Naive B cell (primary cell): Measurements from ENCODE around the gene SNRPA1. TPM values are rescaled to one million over a fixed set of nuclear protein-coding genes. Genes with fewer than 3 reads are reported as not detected.

Experiments
- ATAC-seq, 2 donors: fragments of 150-1000 bp; cut with Tn5 transposase; 2 replicates each; pipeline ENCODE4 v1.10.0; 2021; ENCODE audit warnings: low read depth in 2 of 2, mild to moderate bottlenecking in 2 of 2, moderate library complexity in 2 of 2
- DNase-seq: peaks from one replicate; pipeline ENCODE4 v3.0.0; 2022
- H3K27ac Mint-ChIP-seq, 6 donors: one replicate each; pipeline ENCODE4 v1.8.0; 2020 to 2022; ENCODE audit warnings: mild to moderate bottlenecking in 6 of 6, mixed read lengths in 6 of 6, moderate library complexity in 5 of 6, inconsistent platforms in 2 of 6
- H3K27me3 Mint-ChIP-seq, 3 donors: one replicate each; pipeline ENCODE4 v1.8.0; 2021 to 2022; ENCODE audit warnings: mixed read lengths in 3 of 3, mild to moderate bottlenecking in 1 of 3
- H3K36me3 Mint-ChIP-seq, 2 donors: one replicate each; pipeline ENCODE4 v1.8.0; 2020 to 2022; ENCODE audit warnings: mixed read lengths in 2 of 2, inconsistent platforms in 1 of 2, mild to moderate bottlenecking in 1 of 2
- H3K4me1 Mint-ChIP-seq, 3 donors: one replicate each; pipeline ENCODE4 v1.8.0; 2020 to 2022; ENCODE audit warnings: mixed read lengths in 3 of 3, inconsistent platforms in 1 of 3, mild to moderate bottlenecking in 1 of 3, moderate library complexity in 1 of 3
- H3K4me3 Mint-ChIP-seq, 8 donors: one replicate each; pipeline ENCODE4 v1.8.0; 2020 to 2022; ENCODE audit warnings: mild to moderate bottlenecking in 8 of 8, mixed read lengths in 8 of 8, moderate library complexity in 8 of 8, inconsistent platforms in 2 of 8
- H3K9me3 Mint-ChIP-seq, 7 donors: one replicate each; pipeline ENCODE4 v1.8.0; 2020 to 2022; ENCODE audit warnings: mixed read lengths in 7 of 7, mild to moderate bottlenecking in 5 of 7, inconsistent platforms in 2 of 7, moderate library complexity in 1 of 7
- polyA plus RNA-seq, 6 donors: library from polyadenylated mRNA; unstranded; fragments of 300-500 nt; fragmentation: Illumina TruSeq; gene quantifications; one replicate each; pipeline ENCODE4 v1.2.3, GENCODE V29; 2021; ENCODE audit warnings: low read depth in 6 of 6

Gene SNRPA1
- polyA plus RNA-seq, 6 donors from 2014 or later, result 60.4 to 74.7 (median 66.6) TPM

DNA sequence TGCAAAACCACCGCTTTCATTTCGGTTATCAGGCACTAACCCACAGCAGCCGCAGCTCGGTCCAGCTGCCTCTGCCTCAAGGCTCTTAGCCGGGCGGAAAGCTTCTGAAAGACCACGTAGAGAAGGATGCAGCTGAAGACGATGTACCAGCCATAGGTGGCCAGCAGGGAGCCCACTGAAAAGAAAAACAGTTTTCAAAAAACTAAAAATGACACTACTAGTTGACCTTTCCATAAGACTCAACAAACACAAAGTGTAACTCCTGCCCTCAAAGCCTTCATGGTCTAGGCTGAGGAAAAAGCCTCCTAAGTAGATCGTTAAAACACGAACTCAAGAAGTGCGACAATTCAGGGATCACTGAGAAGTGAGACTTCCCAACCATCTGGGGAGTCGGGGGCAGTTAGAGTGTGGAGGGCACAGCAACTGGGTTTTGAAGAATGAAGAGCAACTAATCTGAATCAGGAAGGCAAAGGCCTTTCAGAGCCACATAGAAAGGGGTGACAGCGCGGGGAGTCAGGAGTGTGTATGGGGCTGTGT, 18.5 kb downstream of the SNRPA1 start:
- ATAC-seq (no peak), DNase-seq (no peak)
- Mint-ChIP-seq H3K4me1 (peaks cover 11 to 20% (median 12%) of the 10 kb centered on the region in 3 donors), H3K4me3 (peak overlapping the region; percentile 84 to 100 (median 92)), H3K36me3 (peaks cover 24 to 27% of the 10 kb centered on the region in 2 donors), H3K9me3 (no peaks in the 10 kb centered on the region), H3K27me3 (no peaks in the 10 kb centered on the region), H3K27ac (peak overlapping the region; percentile 86 to 97 (median 92))

DNA sequence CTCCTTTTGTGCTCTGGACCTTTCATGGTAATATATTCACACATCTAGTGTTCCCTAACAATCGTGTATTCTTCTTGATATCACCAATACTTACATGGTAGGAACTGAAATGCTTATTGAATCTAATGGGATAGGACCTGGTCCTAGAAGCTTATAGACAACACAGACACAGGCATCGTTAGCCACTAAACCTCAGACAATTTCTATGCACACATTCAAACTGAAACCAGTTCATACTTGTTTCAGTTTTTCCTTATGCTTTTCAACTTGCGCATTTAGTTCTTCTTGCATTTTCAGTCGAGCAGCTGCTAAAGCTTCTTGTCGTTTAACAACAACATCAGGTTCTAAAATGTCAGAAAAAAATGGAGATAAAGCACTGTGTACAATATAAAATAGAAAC, 20.0 kb downstream of the SNRPA1 start:
- Mint-ChIP-seq H3K36me3 (peaks cover 29 to 33% of the 10 kb centered on the region in 2 donors), H3K4me1 (peaks cover 11 to 20% (median 12%) of the 10 kb centered on the region in 3 donors), H3K27ac (no peak overlapping the region), H3K4me3 (peak overlapping the region in 3 of 8 donors; percentile 16 to 75 (median 69)), H3K9me3 (no peaks in the 10 kb centered on the region), H3K27me3 (no peaks in the 10 kb centered on the region)
- no peak for ATAC-seq
- no peak for DNase-seq

DNA sequence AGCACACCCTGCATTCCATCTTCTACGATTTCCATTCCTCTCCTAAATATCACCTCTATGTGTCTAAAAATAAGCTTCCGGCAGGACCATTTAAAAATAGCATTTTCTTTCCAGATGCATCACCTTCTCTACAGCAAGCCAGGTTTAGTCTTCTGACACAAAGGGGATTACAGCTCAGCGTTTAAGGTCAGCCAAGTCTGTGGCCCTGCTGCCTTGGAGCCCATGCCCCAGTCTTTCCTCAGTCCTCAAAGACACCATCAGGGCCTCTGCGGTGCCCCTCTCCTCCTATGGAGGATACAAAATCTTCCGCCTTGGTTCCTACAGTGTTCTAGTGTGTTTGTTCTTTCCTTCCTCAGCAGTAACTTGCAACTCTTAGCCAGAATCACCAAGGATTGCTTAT, 21.5 kb downstream of the SNRPA1 start:
- Mint-ChIP-seq H3K4me3 (peak overlapping the region in 2 of 8 donors; percentile 18 to 21), H3K4me1 (peaks cover 11 to 20% (median 12%) of the 10 kb centered on the region in 3 donors), H3K27me3 (no peaks in the 10 kb centered on the region), H3K9me3 (no peaks in the 10 kb centered on the region), H3K27ac (peak overlapping the region in 1 of 6 donors; percentile 55), H3K36me3 (peaks cover 36 to 38% of the 10 kb centered on the region in 2 donors)
- DNase-seq, result no peak
- ATAC-seq, result no peak

DNA sequence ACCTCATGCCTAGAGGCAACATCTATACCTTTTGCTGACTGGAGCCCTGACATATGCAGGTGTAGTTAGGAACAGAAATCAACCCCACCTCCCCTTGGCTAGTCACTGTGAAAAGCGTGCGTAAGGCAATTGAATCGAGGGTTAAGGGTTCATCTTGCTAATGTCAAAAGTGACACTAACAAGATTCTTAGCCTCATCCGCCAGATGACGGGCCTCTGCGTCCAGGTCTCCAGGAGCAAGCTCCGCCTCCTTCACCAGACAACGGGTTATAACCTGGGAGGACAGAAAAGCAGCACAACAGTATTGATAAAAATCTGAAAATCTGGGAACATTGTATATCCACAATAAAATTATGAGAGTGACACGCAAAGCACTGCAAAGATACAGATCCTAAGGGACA, 22.5 kb downstream of the SNRPA1 start:
- Mint-ChIP-seq H3K27ac (peak overlapping the region in 1 of 6 donors; percentile 73), H3K9me3 (no peaks in the 10 kb centered on the region), H3K4me1 (peaks cover 11 to 12% (median 12%) of the 10 kb centered on the region in 3 donors), H3K27me3 (no peaks in the 10 kb centered on the region), H3K4me3 (no peak overlapping the region), H3K36me3 (peaks cover 36 to 38% of the 10 kb centered on the region in 2 donors)
- DNase-seq (no peak), ATAC-seq (no peak)

DNA sequence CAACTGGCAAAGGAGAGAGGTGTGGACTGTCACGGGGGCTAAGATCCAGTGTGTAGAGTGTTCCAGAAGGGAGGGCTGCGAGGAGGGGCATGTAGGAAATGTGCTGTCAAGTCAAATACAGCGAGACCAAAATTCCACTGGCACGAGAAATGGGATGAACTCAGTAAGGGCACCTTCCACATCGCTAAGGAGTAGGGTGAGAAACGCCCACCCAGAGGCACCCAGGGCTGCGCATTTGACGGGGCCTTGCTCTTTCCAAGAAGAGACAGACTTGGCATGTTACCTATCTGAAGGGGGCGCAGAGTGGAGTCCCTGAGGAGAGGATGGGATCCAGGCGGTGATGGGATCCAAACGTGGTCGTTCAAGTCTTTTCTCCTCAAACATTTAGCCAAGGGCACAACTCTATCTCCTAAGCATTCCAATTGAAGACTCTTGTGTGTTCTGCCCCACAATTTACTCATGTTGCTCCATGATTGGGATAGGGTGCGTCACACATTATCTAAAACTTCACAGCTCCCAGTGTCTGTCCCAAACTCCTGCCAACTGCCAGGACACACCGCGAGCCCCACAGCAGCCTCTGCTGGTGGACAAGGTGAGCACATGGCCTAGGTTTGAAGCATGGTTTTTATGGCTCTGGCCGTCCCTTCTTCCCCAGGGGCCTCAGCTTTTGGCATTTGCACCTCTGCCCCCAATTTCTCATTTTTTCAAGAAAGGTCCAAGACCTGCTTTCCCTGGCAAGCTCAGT, 25.4 kb downstream of the SNRPA1 start:
- peaks cover 31 to 33% of the 10 kb centered on the region in 2 donors for H3K36me3 Mint-ChIP-seq

DNA sequence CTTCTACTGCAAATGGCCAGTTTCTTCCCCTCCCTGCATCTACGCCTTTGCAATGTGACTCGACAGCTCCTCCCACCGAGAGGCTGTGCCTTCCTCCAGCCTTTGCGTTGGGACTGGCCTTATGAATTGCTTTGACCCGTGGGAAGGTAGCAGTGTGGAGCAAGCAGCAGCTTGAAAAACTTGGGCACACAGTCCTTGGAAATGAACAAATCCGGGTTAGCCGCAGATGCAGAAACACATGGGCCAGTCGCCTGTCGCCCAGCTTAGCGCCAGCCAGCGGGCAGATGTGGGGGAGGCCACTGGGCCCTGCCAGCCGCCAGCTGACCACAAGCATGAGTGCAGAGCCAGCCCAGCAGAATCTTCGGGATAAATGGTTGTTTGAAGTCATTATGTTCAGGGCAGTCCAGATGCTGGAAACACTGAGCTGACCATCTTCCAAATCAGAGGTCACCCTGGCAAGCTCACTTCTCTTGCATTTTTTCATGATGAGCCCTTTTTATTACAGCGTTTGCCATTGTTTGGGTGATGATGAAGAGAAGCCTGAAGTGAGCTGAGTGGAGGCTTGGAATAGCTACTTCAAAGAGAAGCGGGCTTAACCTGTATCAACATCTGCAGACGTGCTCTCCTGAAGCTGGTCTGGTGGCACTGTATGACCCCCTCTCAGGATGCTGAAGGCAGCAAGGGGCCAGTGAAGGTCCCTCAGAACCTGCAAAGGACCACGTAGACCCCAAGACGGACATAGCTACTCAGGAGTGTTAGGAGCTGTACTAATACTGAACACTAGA, 27.5 kb downstream of the SNRPA1 start:
- Mint-ChIP-seq H3K4me3 (no peak overlapping the region), H3K27me3 (peaks cover 0 to 6% (median 0%) of the 10 kb centered on the region in 3 donors), H3K9me3 (no peaks in the 10 kb centered on the region), H3K36me3 (peaks cover 12 to 17% of the 10 kb centered on the region in 2 donors), H3K27ac (no peak overlapping the region), H3K4me1 (no peaks in the 10 kb centered on the region)
- ATAC-seq (no peak), DNase-seq (no peak)

More for the DNA sequence above, 25.4 kb downstream of the SNRPA1 start:
- no peak for ATAC-seq
- Mint-ChIP-seq H3K4me1 (peaks cover 0 to 6% (median 0%) of the 10 kb centered on the region in 3 donors), H3K27ac (peak overlapping the region in 2 of 6 donors; percentile 3 to 16), H3K27me3 (no peaks in the 10 kb centered on the region), H3K9me3 (no peaks in the 10 kb centered on the region), H3K4me3 (peak overlapping the region in 2 of 8 donors; percentile 5 to 26)
- no peak for DNase-seq

DNA sequence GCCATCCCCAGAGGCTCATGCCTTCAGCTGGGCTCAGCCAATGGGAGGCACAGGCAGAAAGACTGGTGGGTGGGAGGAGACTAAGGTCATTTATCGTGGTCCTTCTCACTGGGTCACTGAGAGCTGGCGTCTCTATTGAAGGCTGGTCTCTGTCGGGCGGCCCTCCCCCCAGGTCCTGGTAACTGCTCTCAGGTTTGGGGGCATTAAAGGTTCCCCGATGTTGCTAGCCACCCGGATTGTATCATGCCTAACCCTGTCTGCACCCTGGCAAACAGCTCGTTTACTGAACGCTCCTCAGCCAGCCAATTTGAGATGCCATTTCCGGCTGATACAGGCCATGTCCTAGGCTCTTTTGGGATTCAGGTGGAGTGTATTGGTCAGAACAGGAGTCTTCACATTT, 28.3 kb downstream of the SNRPA1 start:
- no peak overlapping the region for H3K27ac Mint-ChIP-seq
- DNase-seq (no peak), ATAC-seq (no peak)
- H3K9me3 Mint-ChIP-seq, result no peaks in the 10 kb centered on the region
- H3K36me3 Mint-ChIP-seq, result peaks cover 10 to 17% of the 10 kb centered on the region in 2 donors
- peaks cover 0 to 12% (median 0%) of the 10 kb centered on the region in 3 donors for H3K27me3 Mint-ChIP-seq
- H3K4me1 Mint-ChIP-seq, result no peaks in the 10 kb centered on the region
- no peak overlapping the region for H3K4me3 Mint-ChIP-seq

DNA sequence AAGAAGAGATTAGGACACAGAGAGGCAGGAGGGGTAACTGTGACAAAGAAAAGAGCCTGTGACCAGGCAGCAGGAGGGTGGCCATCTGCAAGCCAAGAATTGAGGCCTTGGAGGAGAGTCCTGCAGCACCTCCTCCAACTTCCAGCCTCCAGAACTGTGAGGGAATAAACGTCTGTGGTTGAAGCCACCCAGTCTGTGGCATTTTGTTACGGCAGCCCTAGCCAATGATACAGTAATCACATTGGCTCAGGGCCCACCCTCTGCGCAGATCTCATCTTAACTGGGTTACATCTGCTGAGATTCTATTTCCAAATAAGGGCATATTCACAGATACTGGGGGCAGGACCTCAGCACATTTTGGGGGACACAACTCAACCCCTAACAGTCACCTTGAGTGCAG, 29.0 kb downstream of the SNRPA1 start:
- Mint-ChIP-seq H3K9me3 (no peaks in the 10 kb centered on the region), H3K36me3 (peaks cover 4 to 11% of the 10 kb centered on the region in 2 donors), H3K4me1 (no peaks in the 10 kb centered on the region), H3K27me3 (peaks cover 0 to 12% (median 0%) of the 10 kb centered on the region in 3 donors), H3K4me3 (no peak overlapping the region), H3K27ac (peak overlapping the region in 3 of 6 donors; percentile 24 to 81 (median 30))
- ATAC-seq (no peak), DNase-seq (no peak)

DNA sequence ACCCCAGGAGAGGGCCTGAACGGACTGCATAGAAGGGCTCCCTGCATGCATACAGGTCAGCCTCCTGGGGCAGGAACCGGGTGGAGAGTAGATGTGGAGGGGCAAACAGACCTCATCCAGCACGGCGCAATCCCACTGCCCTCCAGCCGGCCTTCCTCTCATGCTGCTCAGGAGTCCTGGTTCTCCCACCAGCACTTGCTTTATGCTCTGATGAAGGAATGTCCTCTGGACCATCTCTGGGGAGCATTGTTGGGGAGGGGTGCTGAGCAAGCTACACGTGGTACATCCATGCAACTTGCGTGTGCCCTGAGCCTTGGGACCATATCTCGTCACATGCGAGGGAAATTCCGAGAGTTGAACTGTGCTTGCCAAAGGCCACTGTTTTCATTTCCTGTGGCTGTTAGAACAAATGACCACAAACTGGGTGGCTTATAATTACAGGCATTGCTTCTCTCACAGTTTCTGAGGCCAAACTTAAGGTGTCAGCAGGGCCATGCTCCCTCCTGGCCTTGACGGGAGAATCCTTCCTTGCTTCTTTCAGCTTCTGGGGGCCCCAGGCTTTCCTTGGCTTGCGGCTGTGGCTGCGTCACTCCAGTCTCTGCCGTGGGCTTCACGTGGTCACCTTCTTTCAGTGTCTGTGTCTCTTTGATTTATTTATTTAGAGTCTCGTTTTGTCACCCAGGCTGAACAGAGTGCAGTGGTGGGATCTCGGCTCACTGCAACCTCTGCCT, 30.0 kb downstream of the SNRPA1 start:
- no peaks in the 10 kb centered on the region for H3K9me3 Mint-ChIP-seq
- H3K27ac Mint-ChIP-seq, result no peak overlapping the region
- H3K36me3 Mint-ChIP-seq, result peaks cover 3 to 9% of the 10 kb centered on the region in 2 donors
- no peaks in the 10 kb centered on the region for H3K4me1 Mint-ChIP-seq
- H3K4me3 Mint-ChIP-seq, result no peak overlapping the region
- peaks cover 0 to 18% (median 4%) of the 10 kb centered on the region in 3 donors for H3K27me3 Mint-ChIP-seq
- no peak for ATAC-seq
- DNase-seq, result no peak

DNA sequence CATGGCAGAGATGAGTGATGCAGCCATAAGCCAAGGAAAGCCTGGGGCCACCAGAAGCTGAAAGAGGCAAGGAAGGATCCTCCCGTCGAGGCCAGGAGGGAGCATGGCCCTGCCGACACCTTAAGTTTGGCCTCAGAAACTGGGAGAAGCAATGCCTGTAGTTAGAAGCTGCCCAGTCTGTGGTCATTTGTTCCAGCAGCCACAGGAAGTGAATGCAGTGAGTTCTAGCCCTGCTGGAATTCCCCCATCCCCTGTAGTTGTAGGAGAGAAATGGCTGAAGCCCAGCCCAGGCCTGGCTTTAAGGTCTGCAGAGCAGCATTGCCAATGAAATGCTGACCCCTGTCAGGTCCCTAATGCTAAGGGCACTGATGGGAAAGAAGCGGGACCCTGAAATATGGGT, 31.0 kb downstream of the SNRPA1 start:
- Mint-ChIP-seq H3K4me1 (no peaks in the 10 kb centered on the region), H3K27ac (no peak overlapping the region), H3K27me3 (peaks cover 0 to 27% (median 7%) of the 10 kb centered on the region in 3 donors), H3K36me3 (peaks cover 0 to 2% of the 10 kb centered on the region in 2 donors), H3K9me3 (no peaks in the 10 kb centered on the region), H3K4me3 (no peak overlapping the region)
- DNase-seq (no peak), ATAC-seq (no peak)

DNA sequence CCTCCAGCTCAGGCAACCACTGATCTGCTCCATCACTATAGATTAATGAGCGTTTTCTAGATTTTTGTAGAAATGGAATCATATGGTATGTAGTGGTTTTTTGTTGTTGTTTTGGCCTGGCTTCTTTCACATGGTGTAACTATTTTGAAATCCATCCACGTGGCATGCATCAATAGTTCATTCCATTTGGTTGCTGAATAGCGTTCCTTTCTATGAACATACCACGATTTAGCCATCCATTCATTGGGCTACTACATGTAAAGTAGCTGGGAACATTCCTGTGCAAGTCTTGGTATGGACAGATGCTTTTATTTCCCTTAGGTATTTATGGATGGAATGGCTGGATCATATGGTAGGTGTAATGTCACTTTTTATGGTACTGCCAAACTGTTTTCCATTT, 32.5 kb downstream of the SNRPA1 start:
- no peak overlapping the region for H3K27ac Mint-ChIP-seq
- ATAC-seq, result no peak
- H3K27me3 Mint-ChIP-seq, result peaks cover 0 to 27% (median 11%) of the 10 kb centered on the region in 3 donors
- H3K9me3 Mint-ChIP-seq, result no peaks in the 10 kb centered on the region
- peaks cover 3 to 5% (median 3%) of the 10 kb centered on the region in 3 donors for H3K4me1 Mint-ChIP-seq
- no peaks in the 10 kb centered on the region for H3K36me3 Mint-ChIP-seq
- DNase-seq, result no peak
- no peak overlapping the region for H3K4me3 Mint-ChIP-seq

DNA sequence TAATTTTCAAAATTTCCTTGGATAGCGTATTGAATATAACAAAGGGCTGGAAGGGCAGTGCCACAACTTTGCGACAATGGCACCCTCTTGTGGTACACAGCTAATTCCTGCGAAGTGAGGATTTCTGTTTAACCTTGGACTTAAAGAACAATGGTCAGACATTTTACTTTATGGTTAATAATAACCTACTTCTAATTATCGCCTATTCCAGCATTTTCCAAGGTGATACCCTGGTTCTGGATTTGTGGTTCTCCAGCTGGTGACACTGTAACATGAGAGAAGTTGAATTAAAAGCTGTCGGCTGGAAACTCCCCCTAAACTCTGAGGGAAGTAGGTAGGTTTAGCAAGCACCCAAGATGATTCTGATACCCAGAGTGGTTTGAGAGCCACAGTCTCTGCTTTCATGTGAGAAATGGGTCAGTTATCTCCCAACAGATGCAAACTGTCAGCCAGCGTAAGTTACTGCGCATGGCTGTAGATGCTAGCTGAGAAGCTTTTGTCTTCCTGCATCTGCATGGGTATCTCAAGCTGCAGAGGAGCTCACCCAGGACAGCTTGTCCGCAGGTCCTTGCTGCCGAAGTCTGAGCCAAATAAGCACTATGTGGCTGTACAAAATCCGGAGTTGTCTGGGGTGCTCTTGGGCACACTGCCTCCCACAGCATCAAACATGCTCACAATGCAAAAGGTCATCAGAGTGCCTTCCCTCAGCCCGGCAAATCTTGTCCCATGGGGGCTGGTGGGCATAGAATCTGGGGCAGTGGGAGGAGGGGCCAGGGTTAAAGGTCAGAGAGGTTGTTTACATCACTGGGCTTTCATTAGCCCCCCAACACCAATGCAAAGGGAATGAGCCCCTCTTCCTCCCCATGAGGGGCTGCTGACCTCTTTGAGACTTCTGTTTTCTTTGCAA, 36.6 kb downstream of the SNRPA1 start:
- ATAC-seq (peak; percentile 53 to 70), DNase-seq (peak; percentile 52)
- H3K9me3 Mint-ChIP-seq, result no peaks in the 10 kb centered on the region
- H3K27ac Mint-ChIP-seq, result peak overlapping the region in 1 of 6 donors; percentile 59
- H3K36me3 Mint-ChIP-seq, result no peaks in the 10 kb centered on the region
- peak overlapping the region in 1 of 8 donors; percentile 44 for H3K4me3 Mint-ChIP-seq
- H3K27me3 Mint-ChIP-seq, result peaks cover 0 to 27% (median 11%) of the 10 kb centered on the region in 3 donors
- H3K4me1 Mint-ChIP-seq, result peaks cover 3 to 5% (median 3%) of the 10 kb centered on the region in 3 donors
